Stimulated activated naive CD8-positive, alpha-beta T cell treated with anti-CD3 and anti-CD28 coated beads, Interleukin-15, amount 100 ng/mL, for 72 hours (primary cell): Measurements from ENCODE around the gene SEMA4C.

ENCODE experiments used
- ATAC-seq: fragments of 150-1000 bp; cut with Tn5 transposase; 2 replicates; pipeline ENCODE4 v1.10.0; 2021; ENCODE audit warnings: mild to moderate bottlenecking, moderate library complexity
- DNase-seq, 2 donors: peaks; one replicate each; pipeline ENCODE4 v3.0.0; 2021 to 2022
- H3K27ac Mint-ChIP-seq, 2 donors: one replicate each; pipeline ENCODE4 v1.8.0; 2022; ENCODE audit warnings: mild to moderate bottlenecking in 2 of 2, mixed read lengths in 2 of 2, moderate library complexity in 2 of 2
- H3K27me3 Mint-ChIP-seq: one replicate; pipeline ENCODE4 v1.8.0; 2022; ENCODE audit warnings: mixed read lengths
- H3K4me1 Mint-ChIP-seq: one replicate; pipeline ENCODE4 v1.8.0; 2022; ENCODE audit warnings: mild to moderate bottlenecking, mixed read lengths
- H3K4me3 Mint-ChIP-seq, 2 donors: one replicate each; pipeline ENCODE4 v1.8.0; 2022; ENCODE audit warnings: mild to moderate bottlenecking in 2 of 2, mixed read lengths in 2 of 2, moderate library complexity in 1 of 2
- H3K9me3 Mint-ChIP-seq, 2 donors: one replicate each; pipeline ENCODE4 v1.8.0; 2022; ENCODE audit warnings: mixed read lengths in 2 of 2

Gene SEMA4C

DNA sequence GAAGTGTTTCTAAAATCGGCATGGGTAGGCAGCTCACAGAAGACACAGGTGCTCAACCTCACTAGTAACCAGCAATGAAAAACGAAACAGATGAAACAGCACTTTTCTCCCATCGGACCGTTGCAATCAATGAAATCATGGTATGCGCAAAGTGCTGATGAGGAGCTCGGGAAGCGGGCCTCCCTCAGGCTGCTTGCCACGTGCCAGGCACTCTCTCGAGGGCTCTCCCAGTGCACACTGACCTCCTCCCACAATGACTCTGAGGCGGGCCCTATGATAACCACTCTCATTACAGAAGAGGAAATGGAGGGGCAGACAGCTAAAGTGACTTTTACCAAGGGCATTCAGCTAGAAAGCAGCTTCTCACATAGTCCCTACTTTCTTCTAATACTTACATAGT is 22.3 kb downstream of the SEMA4C start:
- DNase-seq = no peak
- no peak overlapping the region for H3K4me3 Mint-ChIP-seq
- peak overlapping the region in 1 of 2 donors; percentile 27 for H3K27ac Mint-ChIP-seq
- no peaks in the 10 kb centered on the region for H3K9me3 Mint-ChIP-seq
- no peak for ATAC-seq
- no peaks in the 10 kb centered on the region for H3K4me1 Mint-ChIP-seq
- H3K27me3 Mint-ChIP-seq = no peaks in the 10 kb centered on the region

DNA sequence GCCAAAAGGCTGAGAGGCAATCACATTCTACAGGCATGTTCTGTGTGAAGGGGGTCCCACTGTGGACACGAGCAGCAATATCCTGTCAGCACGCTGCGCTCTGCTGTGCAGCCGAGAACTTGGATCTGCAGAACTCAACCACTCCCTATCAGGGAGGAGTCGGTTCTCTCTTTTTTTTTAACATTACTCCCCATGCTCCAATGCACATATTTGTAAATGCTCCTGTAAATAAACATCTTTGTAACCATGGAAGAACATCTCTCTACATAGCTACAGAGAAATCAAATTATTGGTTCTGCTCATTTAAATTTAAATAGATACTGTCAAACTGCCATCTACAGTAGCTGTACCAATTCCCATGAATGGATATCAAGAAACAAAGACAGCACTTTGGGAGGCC is 23.1 kb downstream of the SEMA4C start:
- H3K4me1 Mint-ChIP-seq = no peaks in the 10 kb centered on the region
- no peaks in the 10 kb centered on the region for H3K9me3 Mint-ChIP-seq
- ATAC-seq = no peak
- H3K27ac Mint-ChIP-seq = no peak overlapping the region
- DNase-seq = no peak
- no peaks in the 10 kb centered on the region for H3K27me3 Mint-ChIP-seq
- no peak overlapping the region for H3K4me3 Mint-ChIP-seq

DNA sequence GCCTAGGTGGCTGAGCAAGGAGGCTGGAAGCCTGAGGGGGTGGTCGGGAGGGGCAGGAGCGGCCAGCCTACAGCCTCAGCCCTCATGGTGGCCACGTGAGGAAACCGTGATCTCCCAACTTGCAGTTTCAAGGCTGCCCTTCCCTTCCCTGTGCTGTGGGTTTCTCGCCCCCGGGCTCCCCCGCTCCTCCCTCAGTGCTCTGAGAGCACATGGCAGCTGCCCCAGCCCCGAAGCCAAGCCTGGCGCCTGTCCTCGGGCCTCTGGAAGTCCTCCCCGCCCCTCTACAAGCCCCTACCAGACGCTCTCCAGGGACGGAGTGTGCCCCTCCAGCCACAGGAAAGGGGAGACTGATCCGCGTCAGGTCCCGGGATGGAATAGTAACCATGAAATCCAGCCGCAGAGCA is 25.5 kb downstream of the SEMA4C start:
- DNase-seq (no peak), ATAC-seq (no peak)
- peak overlapping the region in 1 of 2 donors; percentile 50 for H3K27ac Mint-ChIP-seq
- peaks cover 18% of the 10 kb centered on the region for H3K4me1 Mint-ChIP-seq
- H3K27me3 Mint-ChIP-seq = no peaks in the 10 kb centered on the region
- no peak overlapping the region for H3K4me3 Mint-ChIP-seq
- H3K9me3 Mint-ChIP-seq = no peaks in the 10 kb centered on the region

DNA sequence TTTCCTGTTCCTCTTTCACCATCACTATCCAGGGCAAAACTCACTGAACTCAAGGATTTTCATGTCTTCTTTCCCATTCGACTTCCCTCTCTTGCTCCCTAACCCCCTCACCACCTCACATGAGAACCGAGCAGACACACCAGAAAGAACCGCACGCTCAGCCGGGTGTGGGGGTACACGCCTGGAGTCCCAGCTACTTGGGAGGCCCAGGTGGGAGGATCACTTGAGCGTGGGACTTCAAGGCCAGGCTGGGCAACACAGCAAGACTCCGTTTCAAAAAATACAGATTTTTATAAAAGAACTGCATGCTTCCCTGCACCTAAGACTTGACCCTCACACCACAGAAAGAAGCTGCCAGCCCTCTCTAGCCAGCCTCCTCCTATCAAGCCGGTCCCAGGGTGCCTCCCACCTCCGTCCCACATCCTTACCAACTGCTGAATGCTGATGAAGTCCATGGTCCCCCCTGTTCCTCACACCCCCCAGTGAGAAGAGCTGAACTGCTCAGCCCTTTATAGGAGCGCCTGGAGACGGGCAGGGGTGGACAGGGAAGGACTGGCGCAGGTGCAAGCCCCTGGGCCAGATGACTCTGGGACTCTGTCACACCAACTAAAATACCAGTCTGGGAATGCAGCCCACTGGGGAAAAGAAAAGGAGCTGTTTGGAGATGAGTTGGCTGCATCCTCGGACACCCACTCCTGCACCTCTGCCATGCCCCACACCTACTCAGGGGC is 26.2 kb downstream of the SEMA4C start, which contains the start of gene ANKRD23:
ANKRD23 (minus strand) TSS at position 484 of the 731 bp plus-strand sequence; CDS start at position 455, 29 bp downstream.
- no peak within 1 kb of the TSS for H3K4me3 Mint-ChIP-seq
- no peaks in the 10 kb centered on the region for H3K27me3 Mint-ChIP-seq
- DNase-seq (no peak), ATAC-seq (no peak)
- peak within 1 kb of the TSS in 1 of 2 donors; percentile 50 for H3K27ac Mint-ChIP-seq
- H3K4me1 Mint-ChIP-seq = peaks cover 25% of the 10 kb centered on the region
- no peaks in the 10 kb centered on the region for H3K9me3 Mint-ChIP-seq

DNA sequence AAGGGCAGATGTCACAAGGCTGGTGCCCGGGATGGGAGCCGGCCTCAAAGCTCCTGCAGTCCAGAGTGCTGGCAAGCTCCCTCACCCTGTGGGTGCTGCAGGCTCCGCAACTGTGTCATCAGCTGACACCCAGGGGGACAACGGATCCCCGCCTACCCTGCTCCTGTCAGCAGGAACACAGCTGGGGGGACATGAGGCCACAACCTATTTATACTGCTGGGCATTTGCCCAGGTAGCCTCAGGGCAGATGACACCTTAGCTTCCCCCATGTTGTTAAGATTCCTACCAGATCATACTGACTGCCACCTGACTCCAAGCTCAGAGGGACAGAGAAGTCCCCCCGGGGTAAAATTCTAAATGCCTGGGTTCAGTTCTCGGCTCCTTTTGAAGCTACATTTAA is 27.3 kb downstream of the SEMA4C start:
- peak overlapping the region in 1 of 2 donors; percentile 72 for H3K27ac Mint-ChIP-seq

DNA sequence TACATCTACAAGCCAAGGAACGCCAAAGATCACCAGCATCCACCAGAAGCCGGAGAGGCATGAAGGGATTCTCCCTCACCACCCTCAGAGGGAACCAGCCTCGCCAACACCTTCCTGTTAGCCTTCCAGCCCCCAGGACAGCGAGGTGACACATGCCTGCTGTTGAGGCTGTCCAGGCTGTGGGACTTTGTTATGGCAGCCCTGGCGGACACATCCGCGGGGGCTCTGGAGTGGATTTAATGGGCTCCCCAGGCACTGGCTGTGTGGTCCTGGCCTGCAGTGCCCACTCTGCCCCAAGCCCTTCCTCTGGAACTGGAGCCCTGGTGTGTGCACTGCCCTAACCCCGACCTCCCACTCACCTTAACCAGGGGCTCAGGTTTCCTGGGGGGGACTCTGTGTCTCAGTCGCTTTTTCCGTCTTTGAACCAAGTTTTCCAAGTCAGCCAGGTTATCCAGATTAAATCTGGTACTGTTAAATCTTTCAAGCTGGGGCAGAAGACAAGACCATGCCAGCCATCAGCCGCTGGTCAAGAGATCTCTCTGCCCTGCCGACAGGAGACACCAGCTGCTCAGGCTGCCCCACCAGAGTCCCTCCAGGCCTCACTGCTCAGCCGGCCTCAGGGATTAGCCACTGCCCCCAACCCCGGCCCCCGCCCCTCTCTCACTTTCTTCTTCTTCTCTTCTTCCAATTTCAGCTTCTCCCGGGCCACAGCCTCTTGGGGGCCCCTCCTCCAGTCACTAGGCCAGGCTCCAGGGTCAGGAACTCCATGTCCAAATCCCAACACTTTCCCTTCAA is 28.0 kb downstream of the SEMA4C start:
- ATAC-seq = no peak
- DNase-seq = no peak
- Mint-ChIP-seq H3K4me3 (no peak overlapping the region), H3K27ac (peak overlapping the region in 1 of 2 donors; percentile 72), H3K4me1 (peaks cover 26% of the 10 kb centered on the region), H3K9me3 (no peaks in the 10 kb centered on the region), H3K27me3 (no peaks in the 10 kb centered on the region)

More for the DNA sequence above, 27.3 kb downstream of the SEMA4C start:
- H3K27me3 Mint-ChIP-seq = no peaks in the 10 kb centered on the region
- DNase-seq (no peak), ATAC-seq (no peak)
- no peaks in the 10 kb centered on the region for H3K9me3 Mint-ChIP-seq
- no peak overlapping the region for H3K4me3 Mint-ChIP-seq
- H3K4me1 Mint-ChIP-seq = peaks cover 26% of the 10 kb centered on the region

DNA sequence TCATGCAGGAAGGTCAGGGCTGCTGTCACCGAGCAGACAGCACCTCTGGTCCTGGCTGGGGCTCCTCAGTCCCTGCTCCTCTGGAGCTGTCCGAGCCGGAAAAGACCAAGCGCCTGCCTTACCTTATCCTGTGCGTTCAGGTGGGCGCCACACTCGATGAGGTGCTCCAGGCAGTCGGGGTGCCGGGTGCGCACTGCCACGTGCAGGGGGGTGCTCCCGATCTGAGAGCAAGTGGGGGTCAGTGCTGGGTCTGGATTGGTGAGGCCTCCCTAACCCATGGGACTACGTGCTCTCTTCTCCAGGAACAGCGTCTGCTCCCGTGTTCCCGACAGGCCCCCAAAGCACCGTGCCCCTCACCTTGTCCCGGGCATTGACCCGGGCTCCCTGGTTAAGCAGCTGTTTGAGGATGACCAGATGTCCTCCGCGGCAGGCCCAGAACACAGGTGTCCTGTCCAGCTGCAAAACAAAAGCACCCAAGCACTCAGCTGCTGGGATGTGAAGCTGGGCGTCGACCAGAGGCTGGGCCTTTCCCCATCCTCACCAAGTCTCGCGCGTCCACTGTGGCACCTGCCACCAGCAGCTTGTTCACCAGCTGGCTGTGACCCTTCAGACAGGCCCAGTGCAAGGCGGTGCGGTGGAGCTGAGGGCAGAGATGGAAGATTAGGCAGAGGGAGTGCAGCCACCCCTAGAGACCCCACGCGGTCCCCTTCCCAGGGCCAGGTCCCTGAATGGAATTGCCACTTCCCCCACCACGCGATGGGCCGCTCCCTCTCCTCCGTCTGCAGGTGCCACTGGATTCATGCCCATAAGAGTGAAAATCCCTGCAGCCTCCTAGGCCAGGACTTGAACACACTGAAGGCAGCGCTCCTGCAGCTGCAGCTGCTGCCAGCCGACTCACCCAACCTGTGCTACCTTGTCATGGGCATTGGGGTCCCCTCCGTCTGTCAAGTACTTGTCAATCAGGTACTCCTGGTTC is 29.7 kb downstream of the SEMA4C start:
- peak overlapping the region; percentile 22 to 61 for H3K4me3 Mint-ChIP-seq
- peak overlapping the region in 1 of 2 donors; percentile 67 for H3K27ac Mint-ChIP-seq

DNA sequence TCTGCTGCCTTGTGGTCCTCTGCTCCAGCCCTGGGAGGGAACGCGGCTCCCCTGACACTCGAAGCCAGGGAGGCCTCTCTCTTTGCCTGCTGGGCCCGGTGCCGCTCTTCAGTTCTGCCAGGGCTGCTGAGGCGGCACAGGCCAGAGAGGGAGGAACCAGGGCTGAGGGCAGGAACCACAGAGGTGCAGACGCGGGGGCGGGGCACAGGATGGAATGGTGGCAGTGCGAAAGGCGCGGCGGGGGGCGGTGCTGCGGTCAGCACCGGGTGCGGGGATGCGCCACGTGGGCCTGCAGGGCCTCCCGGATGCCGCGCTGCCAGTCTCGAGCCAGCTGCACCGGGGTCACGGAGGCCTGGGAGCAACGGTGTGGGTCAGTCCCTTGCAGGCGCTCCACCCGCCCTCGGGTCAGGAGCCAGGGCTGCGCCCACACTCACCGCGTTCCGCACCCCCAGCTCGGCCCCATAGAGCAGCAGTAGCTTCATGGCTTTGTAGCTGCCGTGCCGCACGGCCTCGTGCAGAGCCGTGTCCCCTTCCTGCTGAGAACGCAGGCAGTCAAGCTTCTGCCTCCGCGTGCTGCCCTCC is 30.5 kb downstream of the SEMA4C start:
- Mint-ChIP-seq H3K27ac (peak overlapping the region in 1 of 2 donors; percentile 67), H3K4me3 (peak overlapping the region; percentile 67 to 84)

More for the DNA sequence above, 29.7 kb downstream of the SEMA4C start:
- H3K27me3 Mint-ChIP-seq = no peaks in the 10 kb centered on the region
- no peaks in the 10 kb centered on the region for H3K9me3 Mint-ChIP-seq
- ATAC-seq (peak; percentile 13), DNase-seq (no peak)
- H3K4me1 Mint-ChIP-seq = peaks cover 26% of the 10 kb centered on the region

DNA sequence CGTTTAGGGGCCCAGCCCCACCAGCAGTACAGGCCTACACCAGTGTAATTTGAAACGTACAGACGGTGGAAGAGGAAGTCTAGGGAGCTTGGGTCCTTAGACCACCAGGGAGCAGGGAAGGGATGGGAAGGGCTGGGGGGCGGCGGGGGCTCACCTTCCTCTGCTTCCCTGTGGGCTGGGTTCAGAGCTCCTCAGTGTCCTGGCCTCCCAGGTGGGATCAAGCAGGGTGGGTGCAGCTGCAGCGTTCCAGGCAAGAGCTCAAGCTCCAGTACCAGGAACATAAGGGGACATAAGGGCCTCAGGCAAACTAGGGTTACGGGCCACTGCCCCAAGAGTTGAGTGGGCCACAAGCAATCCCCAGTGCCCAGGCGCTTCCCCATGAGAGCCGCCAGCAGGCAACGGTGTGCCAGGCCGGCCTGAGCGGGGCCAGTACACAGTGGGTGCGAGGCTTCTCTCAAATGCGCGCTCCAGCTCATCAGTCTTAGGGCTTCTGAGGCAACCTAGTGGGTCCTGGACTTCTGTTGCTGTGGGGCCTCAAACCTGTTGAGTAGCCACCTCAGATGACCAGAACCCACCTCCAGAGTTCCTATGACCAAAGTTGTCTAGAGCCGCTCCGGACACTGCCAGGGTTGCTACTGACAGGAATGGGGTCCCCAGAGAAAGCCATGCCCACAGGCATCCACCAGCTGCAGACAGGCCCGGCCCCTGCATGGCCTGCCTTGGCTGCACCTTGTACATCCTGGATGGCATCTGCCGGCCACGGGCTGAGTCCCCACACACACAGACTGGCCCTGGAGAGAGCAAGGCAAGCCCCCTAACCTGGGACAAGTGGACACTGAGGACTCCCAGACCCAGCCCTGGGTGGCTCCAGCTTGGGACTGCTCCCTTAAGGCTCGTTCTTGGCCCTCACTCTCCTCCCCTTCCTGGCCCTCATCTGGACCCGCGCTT is 31.3 kb downstream of the SEMA4C start:
- H3K4me3 Mint-ChIP-seq = peak overlapping the region in 1 of 2 donors; percentile 67
- ATAC-seq (peak; percentile 22), DNase-seq (no peak)
- no peaks in the 10 kb centered on the region for H3K9me3 Mint-ChIP-seq
- H3K4me1 Mint-ChIP-seq = peaks cover 26% of the 10 kb centered on the region
- peak overlapping the region in 1 of 2 donors; percentile 48 for H3K27ac Mint-ChIP-seq
- no peaks in the 10 kb centered on the region for H3K27me3 Mint-ChIP-seq

More for the DNA sequence above, 30.5 kb downstream of the SEMA4C start:
- peaks cover 26% of the 10 kb centered on the region for H3K4me1 Mint-ChIP-seq
- no peaks in the 10 kb centered on the region for H3K9me3 Mint-ChIP-seq
- peak; percentile 95 for ATAC-seq
- peak; percentile 62 to 84 for DNase-seq
- H3K27me3 Mint-ChIP-seq = no peaks in the 10 kb centered on the region

DNA sequence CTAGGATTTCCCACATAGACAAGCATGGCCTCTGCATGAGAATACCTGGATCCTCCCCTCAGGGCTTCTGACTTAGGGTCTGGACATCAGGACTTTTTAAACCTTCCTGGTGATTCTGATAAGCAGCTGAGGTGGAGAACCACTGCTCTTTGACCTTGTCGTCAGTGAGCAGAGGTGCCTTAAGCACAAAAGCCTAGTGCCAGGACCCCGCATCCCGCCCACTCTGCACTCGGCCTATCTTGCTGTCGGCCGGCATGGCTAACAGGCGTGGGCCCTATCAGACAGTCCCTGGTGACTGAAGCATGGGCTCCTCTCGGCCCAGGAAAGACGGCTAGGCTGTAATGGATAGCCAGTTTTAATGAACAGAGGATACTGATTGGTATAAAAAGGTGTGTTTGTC is 32.3 kb downstream of the SEMA4C start:
- Mint-ChIP-seq H3K4me3 (no peak overlapping the region), H3K4me1 (peaks cover 26% of the 10 kb centered on the region), H3K9me3 (no peaks in the 10 kb centered on the region), H3K27me3 (no peaks in the 10 kb centered on the region), H3K27ac (no peak overlapping the region)
- no peak for ATAC-seq
- no peak for DNase-seq

DNA sequence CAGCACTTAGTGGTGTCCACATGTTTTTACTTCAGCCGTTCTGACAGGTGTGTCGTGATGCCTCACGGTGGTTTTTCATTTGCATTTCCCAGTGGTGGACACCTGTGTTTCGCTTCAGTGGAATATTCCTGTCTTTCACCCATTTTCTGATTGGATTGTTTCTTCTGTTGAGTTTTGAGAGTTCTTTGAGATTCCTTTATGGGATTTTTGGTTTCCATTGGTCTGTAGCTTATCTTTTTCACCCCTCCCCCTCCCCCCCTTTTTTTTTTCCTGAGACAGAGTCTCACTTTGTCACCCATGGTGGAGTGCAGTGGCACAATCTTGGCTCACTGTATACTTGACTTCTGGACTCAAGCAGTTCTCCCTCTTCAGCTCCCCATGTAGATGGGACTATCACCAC is 34.0 kb downstream of the SEMA4C start:
- Mint-ChIP-seq H3K27me3 (no peaks in the 10 kb centered on the region), H3K9me3 (no peaks in the 10 kb centered on the region), H3K4me3 (no peak overlapping the region), H3K4me1 (peaks cover 22% of the 10 kb centered on the region), H3K27ac (no peak overlapping the region)
- DNase-seq = no peak
- no peak for ATAC-seq

DNA sequence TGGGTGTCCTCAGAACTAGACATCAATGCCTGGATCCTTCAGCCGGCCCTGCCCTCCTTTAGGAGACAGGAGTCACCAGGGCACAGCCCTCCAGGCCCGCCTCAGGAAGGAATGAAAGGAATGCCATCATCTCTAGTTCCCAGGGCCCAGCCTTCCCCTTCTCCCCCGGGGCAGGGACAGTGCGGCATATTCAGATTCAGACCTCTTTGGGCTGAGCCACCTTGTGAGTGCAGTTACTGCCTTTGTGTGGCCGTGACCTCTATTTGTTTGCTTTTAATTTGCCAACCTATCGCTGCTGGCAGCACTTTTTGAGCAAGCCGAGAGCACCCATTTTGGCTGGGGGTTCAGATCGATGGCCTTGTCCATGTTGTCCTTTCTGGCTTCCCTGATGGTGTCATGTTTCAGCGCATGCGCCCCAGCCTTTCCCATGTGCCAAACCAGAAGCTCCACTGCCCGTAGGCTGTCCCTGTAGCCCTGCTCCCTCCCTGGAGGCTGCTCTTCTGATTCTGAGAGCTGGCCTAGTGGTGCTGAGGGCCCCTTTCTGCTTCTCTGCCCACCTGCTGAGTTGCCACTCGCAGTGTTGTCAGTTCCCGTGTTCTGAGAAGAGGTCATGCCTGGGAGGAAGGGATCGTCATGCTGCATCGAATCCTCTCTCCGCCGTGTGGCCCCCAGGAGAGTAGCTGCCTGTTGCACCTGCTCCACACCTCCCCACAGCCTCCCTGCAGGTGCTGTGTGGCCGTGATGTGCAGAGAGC is 36.9 kb downstream of the SEMA4C start:
- no peaks in the 10 kb centered on the region for H3K27me3 Mint-ChIP-seq
- DNase-seq (no peak), ATAC-seq (no peak)
- peak overlapping the region in 1 of 2 donors; percentile 67 for H3K27ac Mint-ChIP-seq
- H3K4me1 Mint-ChIP-seq = no peaks in the 10 kb centered on the region
- no peaks in the 10 kb centered on the region for H3K9me3 Mint-ChIP-seq
- H3K4me3 Mint-ChIP-seq = no peak overlapping the region

DNA sequence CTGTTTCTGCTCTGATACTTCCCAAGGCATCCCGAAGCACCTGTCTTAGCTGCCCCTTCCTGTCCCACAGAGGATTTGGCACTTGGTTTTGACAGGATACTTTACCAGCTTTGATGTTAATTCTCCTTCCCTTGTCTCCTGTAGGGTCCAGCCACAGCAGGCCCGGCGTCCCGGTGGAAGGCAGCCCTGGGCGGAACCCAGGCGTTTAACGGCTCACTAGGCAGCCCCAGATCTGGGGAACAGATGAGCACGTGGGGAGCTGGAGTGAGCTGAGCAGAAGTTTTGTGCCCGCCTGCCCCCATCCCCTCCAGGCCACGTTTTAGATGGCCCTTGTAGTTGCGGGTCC is 37.5 kb downstream of the SEMA4C start:
- Mint-ChIP-seq H3K4me3 (no peak overlapping the region), H3K9me3 (no peaks in the 10 kb centered on the region), H3K27ac (no peak overlapping the region), H3K4me1 (no peaks in the 10 kb centered on the region), H3K27me3 (no peaks in the 10 kb centered on the region)
- DNase-seq = no peak
- ATAC-seq = no peak
